SK-N-SH (cell line): ENCODE data around the gene TCF12.

Experiments used
- CHD2 ChIP-seq: fragments of 150-350 bp; IDR thresholded peaks from 2 replicates; pipeline ENCODE4 v1.6.1; 2018; ENCODE audit warnings: low read length; ENCODE audit not compliant: partially characterized antibody
- ELF1 ChIP-seq: IDR thresholded peaks from 2 replicates; pipeline ENCODE4 v1.4.0; 2012
- EZH2phosphoT487 ChIP-seq: fragments of 200-600 bp; sonication (generic); IDR thresholded peaks from 2 replicates; pipeline ENCODE4 v1.6.1; 2017; ENCODE audit warnings: low read depth, mixed run types, mild to moderate bottlenecking, antibody characterized with exemption, moderate library complexity, borderline replicate concordance
- MXI1 ChIP-seq: IDR thresholded peaks from 2 replicates; pipeline ENCODE4 v1.6.1; 2012; ENCODE audit warnings: mild to moderate bottlenecking, low read depth, low read length, improper control_type of control experiment
- POLR2AphosphoS5 ChIP-seq: IDR thresholded peaks from 2 replicates; pipeline ENCODE4 v1.6.1; 2012; ENCODE audit warnings: low read depth, low read length
- RAD21 ChIP-seq: IDR thresholded peaks from 2 replicates; pipeline ENCODE4 v1.6.1; 2012; ENCODE audit warnings: mild to moderate bottlenecking, low read length
- RCOR1 ChIP-seq: fragments of 150-350 bp; IDR thresholded peaks from 2 replicates; pipeline ENCODE4 v1.6.1; 2017; ENCODE audit warnings: antibody characterized with exemption, low read length
- TCF12 ChIP-seq: IDR thresholded peaks from 2 replicates; pipeline ENCODE4 v1.4.0; 2012
- TF ChIP-seq, protein P1 (sequence below): fragments of 200-600 bp; sonication (generic); IDR thresholded peaks from 2 replicates; pipeline ENCODE4 v1.6.1; 2017; ENCODE audit warnings: antibody characterized with exemption, mild to moderate bottlenecking, moderate library complexity
- TF ChIP-seq, protein P2 (sequence below): fragments of 150-350 bp; IDR thresholded peaks from 2 replicates; pipeline ENCODE4 v1.6.1; 2017; ENCODE audit warnings: antibody characterized with exemption, low read length, low read depth, borderline replicate concordance

DNA sequence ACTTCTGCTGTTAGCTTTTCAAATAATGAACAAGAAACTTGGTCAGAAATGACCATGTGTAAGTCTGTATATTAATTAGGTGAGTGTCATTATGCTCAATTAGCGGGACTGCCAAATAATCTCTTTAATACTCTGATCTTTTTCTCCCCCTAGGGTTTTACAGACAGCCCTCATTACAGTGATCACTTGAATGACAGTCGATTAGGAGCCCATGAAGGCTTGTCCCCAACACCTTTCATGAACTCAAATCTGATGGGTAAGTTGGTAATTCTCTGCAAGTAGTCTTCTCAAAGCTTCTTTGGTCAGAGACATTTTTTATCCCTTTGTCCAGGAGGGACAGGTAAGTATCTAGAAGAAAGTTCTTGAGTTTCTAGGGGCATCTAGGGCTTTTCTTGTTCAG, 173.2 kb downstream of the TCF12 start:
- TF ChIP-seq RAD21 (no peak), MXI1 (no peak), POLR2AphosphoS5 (no peak), EZH2phosphoT487 (no peak), RCOR1 (no peak), ELF1 (no peak), CHD2 (no peak), TCF12 (no peak)
- TF ChIP-seq, protein P1, sequence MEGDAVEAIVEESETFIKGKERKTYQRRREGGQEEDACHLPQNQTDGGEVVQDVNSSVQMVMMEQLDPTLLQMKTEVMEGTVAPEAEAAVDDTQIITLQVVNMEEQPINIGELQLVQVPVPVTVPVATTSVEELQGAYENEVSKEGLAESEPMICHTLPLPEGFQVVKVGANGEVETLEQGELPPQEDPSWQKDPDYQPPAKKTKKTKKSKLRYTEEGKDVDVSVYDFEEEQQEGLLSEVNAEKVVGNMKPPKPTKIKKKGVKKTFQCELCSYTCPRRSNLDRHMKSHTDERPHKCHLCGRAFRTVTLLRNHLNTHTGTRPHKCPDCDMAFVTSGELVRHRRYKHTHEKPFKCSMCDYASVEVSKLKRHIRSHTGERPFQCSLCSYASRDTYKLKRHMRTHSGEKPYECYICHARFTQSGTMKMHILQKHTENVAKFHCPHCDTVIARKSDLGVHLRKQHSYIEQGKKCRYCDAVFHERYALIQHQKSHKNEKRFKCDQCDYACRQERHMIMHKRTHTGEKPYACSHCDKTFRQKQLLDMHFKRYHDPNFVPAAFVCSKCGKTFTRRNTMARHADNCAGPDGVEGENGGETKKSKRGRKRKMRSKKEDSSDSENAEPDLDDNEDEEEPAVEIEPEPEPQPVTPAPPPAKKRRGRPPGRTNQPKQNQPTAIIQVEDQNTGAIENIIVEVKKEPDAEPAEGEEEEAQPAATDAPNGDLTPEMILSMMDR: no peak
- TF ChIP-seq, protein P2, sequence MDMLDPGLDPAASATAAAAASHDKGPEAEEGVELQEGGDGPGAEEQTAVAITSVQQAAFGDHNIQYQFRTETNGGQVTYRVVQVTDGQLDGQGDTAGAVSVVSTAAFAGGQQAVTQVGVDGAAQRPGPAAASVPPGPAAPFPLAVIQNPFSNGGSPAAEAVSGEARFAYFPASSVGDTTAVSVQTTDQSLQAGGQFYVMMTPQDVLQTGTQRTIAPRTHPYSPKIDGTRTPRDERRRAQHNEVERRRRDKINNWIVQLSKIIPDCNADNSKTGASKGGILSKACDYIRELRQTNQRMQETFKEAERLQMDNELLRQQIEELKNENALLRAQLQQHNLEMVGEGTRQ: no peak
